K562 (cell line): ENCODE data around the gene CHST1. TPM values are rescaled to one million over a fixed set of nuclear protein-coding genes. Genes with fewer than 3 reads are reported as not detected.

ENCODE experiments used
- ATAC-seq: fragments of 200-7000 bp; cut with Tn5 transposase; 3 replicates; pipeline ENCODE4 v1.9.1; 2020; ENCODE audit warnings: moderate library complexity
- BruUV-seq: library from RNA; stranded (reverse); fragments of 400-500 nt; replicated peaks from 2 replicates; lab custom pipeline; 2021; lab: Mats Ljungman, UMichigan
- CTCF ChIA-PET: fragments of 300-600 bp; formaldehyde crosslinking; extraction: SDS; loops from one replicate; lab custom pipeline; 2021; ENCODE audit warnings: low intra/inter-chr PET ratio; lab: Yijun Ruan, JAX
- POLR2A ChIA-PET: fragments of 300-600, 350-650 bp; sonication (Branson Sonifier 250); formaldehyde crosslinking; extraction: SDS; loops from one replicate; lab custom pipeline; 2021; ENCODE audit warnings: antibody characterized with exemption, inconsistent platforms; lab: Yijun Ruan, JAX
- DNase-seq, 4 experiments: peaks; one replicate each; pipeline versions ENCODE4 v3.0.0 to v3.0.0-alpha.2; 2011 to 2018; ENCODE audit warnings: low spot score in 3 of 4, mixed read lengths in 3 of 4; ENCODE audit errors: extremely low read depth in 1 of 4
- FAIRE-seq: peaks from 2 replicates; lab custom pipeline; 2011; peaks lifted over from hg19 to GRCh38; lab: Jason Lieb, UNC
- H2AFZ ChIP-seq: 2 replicates; pipeline ENCODE4 v1.6.0; 2011; ENCODE audit warnings: low read depth, low read length, control low read depth, inconsistent platforms
- H3K27ac ChIP-seq: fragments of 200-600 bp; 3 replicates; pipeline ENCODE4 v1.8.0; 2011; ENCODE audit warnings: low read depth, mild to moderate bottlenecking, control low read depth, inconsistent platforms, low read length, moderate library complexity, mixed read lengths; ENCODE audit errors: extremely low read depth
- H3K27me3 ChIP-seq, 2 experiments: fragments of 300-600 bp in 1 of 2; 2 replicates in 1 of 2; 3 replicates in 1 of 2; pipeline versions ENCODE4 v1.6.0 to v1.8.0; 2011; ENCODE audit warnings: inconsistent platforms in 2 of 2, low read length in 2 of 2, mild to moderate bottlenecking in 1 of 2, mixed read lengths in 1 of 2, moderate library complexity in 1 of 2; ENCODE audit not compliant: control insufficient read depth in 2 of 2, insufficient read depth in 2 of 2
- H3K36me3 ChIP-seq: fragments of 300-600 bp; 3 replicates; pipeline ENCODE4 v1.8.0; 2011; ENCODE audit warnings: mild to moderate bottlenecking, low read length, inconsistent platforms; ENCODE audit not compliant: control insufficient read depth, insufficient read depth
- H3K4me1 ChIP-seq, 2 experiments: fragments of 200-600 bp in 1 of 2; replicated peaks in 1 of 2; 2 replicates in 1 of 2; 3 replicates in 1 of 2; pipeline versions ENCODE4 v1.5.1 to v1.8.0; 2011; ENCODE audit warnings: inconsistent platforms in 2 of 2, low read length in 2 of 2, mild to moderate bottlenecking in 1 of 2, mixed read lengths in 1 of 2, moderate library complexity in 1 of 2; ENCODE audit not compliant: control insufficient read depth in 2 of 2, insufficient read depth in 2 of 2
- H3K4me2 ChIP-seq: 2 replicates; pipeline ENCODE4 v1.6.1; 2011; ENCODE audit warnings: low read length, control low read depth, inconsistent platforms, mixed read lengths; ENCODE audit not compliant: insufficient read depth
- H3K4me3 ChIP-seq: fragments of 200-600 bp; sonication (generic), shearing (Covaris generic); 2 replicates; pipeline ENCODE4 v1.5.1; 2016; ENCODE audit warnings: control low read depth, inconsistent platforms
- H3K79me2 ChIP-seq: fragments of 200-600 bp; 3 replicates; pipeline ENCODE4 v1.8.0; 2011; ENCODE audit warnings: low read length, inconsistent platforms; ENCODE audit not compliant: control insufficient read depth, insufficient read depth
- H3K9ac ChIP-seq, 2 experiments: 2 replicates each; pipeline versions ENCODE4 v1.6.0 to v1.6.1; 2011; ENCODE audit warnings: low read depth in 2 of 2, low read length in 2 of 2, control low read depth in 1 of 2, inconsistent platforms in 1 of 2, mild to moderate bottlenecking in 1 of 2, mixed read lengths in 1 of 2; ENCODE audit not compliant: insufficient read depth in 1 of 2
- H3K9me1 ChIP-seq: one replicate; pipeline ENCODE4 v1.6.0; 2011; ENCODE audit warnings: inconsistent platforms, mild to moderate bottlenecking, low read length, moderate library complexity; ENCODE audit not compliant: control insufficient read depth, insufficient read depth
- H3K9me3 ChIP-seq: replicated peaks from 2 replicates; pipeline ENCODE4 v1.5.1; 2011; ENCODE audit warnings: low read depth, low read length, inconsistent platforms; ENCODE audit not compliant: control insufficient read depth, insufficient read depth
- H4K20me1 ChIP-seq: replicated peaks from 2 replicates; pipeline ENCODE4 v1.6.1; 2011; ENCODE audit warnings: low read length, inconsistent platforms, mixed read lengths; ENCODE audit not compliant: control insufficient read depth, insufficient read depth
- ARHGAP35 ChIP-seq: fragments of 450-650 bp; IDR thresholded peaks from 2 replicates; pipeline ENCODE4 v1.6.1; 2018; ENCODE audit not compliant: partially characterized antibody
- ATF1 ChIP-seq, 2 experiments: fragments of 450-650 bp in 1 of 2; IDR thresholded peaks; 2 replicates each; pipeline ENCODE4 v1.6.1; 2016; ENCODE audit warnings: missing compliant biosample characterization in 1 of 2, missing genetic modification characterization in 1 of 2
- CEBPZ ChIP-seq: fragments of 150-350 bp; IDR thresholded peaks from 2 replicates; pipeline ENCODE4 v1.6.1; 2014; ENCODE audit warnings: low read depth, mild to moderate bottlenecking, low read length, borderline replicate concordance
- CSDE1 ChIP-seq, 2 experiments: fragments of 450-650 bp; IDR thresholded peaks; 2 replicates each; pipeline ENCODE4 v1.6.1; 2016; ENCODE audit warnings: mild to moderate bottlenecking in 1 of 2
- EHMT2 ChIP-seq: fragments of 450-650 bp; IDR thresholded peaks from 2 replicates; pipeline ENCODE4 v1.6.1; 2018; ENCODE audit warnings: antibody characterized with exemption
- FOXM1 ChIP-seq, 2 experiments: fragments of 450-650 bp in 1 of 2; sonication (generic) in 1 of 2; formaldehyde crosslinking in 1 of 2; IDR thresholded peaks; 2 replicates each; pipeline versions ENCODE4 v1.6.1 to v1.9.0; 2017 to 2022; ENCODE audit warnings: low read depth in 2 of 2, mild to moderate bottlenecking in 2 of 2, missing genetic modification reagents in 1 of 2, moderate library complexity in 1 of 2
- HNRNPUL1 ChIP-seq: fragments of 200-400 bp; formaldehyde crosslinking; IDR thresholded peaks from 2 replicates; pipeline ENCODE4 v1.6.1; 2017; ENCODE audit warnings: low read length
- MXD1 ChIP-seq: fragments of 250-450 bp; sonication (Bioruptor Pico); IDR thresholded peaks from 2 replicates; pipeline ENCODE4 v1.8.0; 2021; ENCODE audit warnings: borderline replicate concordance, mild to moderate bottlenecking, moderate library complexity; ENCODE audit not compliant: poor library complexity, severe bottlenecking
- NCOA2 ChIP-seq, 2 experiments: fragments of 450-650 bp; IDR thresholded peaks; 2 replicates each; pipeline ENCODE4 v1.6.1; 2018; ENCODE audit warnings: mild to moderate bottlenecking in 2 of 2, moderate library complexity in 1 of 2; ENCODE audit not compliant: partially characterized antibody in 2 of 2
- NR0B1 ChIP-seq: fragments of 450-650 bp; IDR thresholded peaks from one replicate; pipeline ENCODE4 v1.6.1; 2018; ENCODE audit warnings: mild to moderate bottlenecking, moderate library complexity; ENCODE audit not compliant: partially characterized antibody
- TRIM28 ChIP-seq: fragments of 450-650 bp; IDR thresholded peaks from 2 replicates; pipeline ENCODE4 v1.6.1; 2017
- XRCC3 ChIP-seq: fragments of 450-650 bp; IDR thresholded peaks from 2 replicates; pipeline ENCODE4 v1.6.1; 2017; ENCODE audit warnings: mild to moderate bottlenecking, moderate library complexity
- YY1 ChIP-seq, 3 experiments: IDR thresholded peaks; 2 replicates each; pipeline ENCODE4 v1.6.1; 2011; ENCODE audit warnings: low read length in 2 of 3, mild to moderate bottlenecking in 2 of 3, moderate library complexity in 2 of 3, borderline replicate concordance in 1 of 3, control low read depth in 1 of 3, low read depth in 1 of 3; ENCODE audit not compliant: insufficient read depth in 3 of 3, insufficient replicate concordance in 2 of 3, control insufficient read depth in 1 of 3, insufficient read length in 1 of 3; ENCODE audit errors: extremely low read depth in 1 of 3
- ZBTB34 ChIP-seq: fragments of 250-450 bp; sonication (Bioruptor Pico); IDR thresholded peaks from 2 replicates; pipeline ENCODE4 v1.8.0; 2021; ENCODE audit warnings: mild to moderate bottlenecking, moderate library complexity
- ZNF384 ChIP-seq: IDR thresholded peaks from 2 replicates; pipeline ENCODE4 v1.6.1; 2012; ENCODE audit warnings: low read depth, low read length, improper control_type of control experiment
- WGBS: fragments of 100-300 bp; shearing (Covaris generic); methylation state at CpG from one replicate; pipeline ENCODE4 v1.1.6; 2016; ENCODE audit warnings: low coverage, mixed read lengths; ENCODE audit not compliant: insufficient coverage; ENCODE audit errors: missing lambda C conversion rate; 5-methylcytosine and 5-hydroxymethylcytosine counted together
- in situ Hi-C: fragments of 300-500 bp; cut with MboI; formaldehyde crosslinking; loops from 4 replicates; pipeline ENCODE4 v1.15.0; 2018; ENCODE audit warnings: inconsistent platforms, mixed read lengths
- intact Hi-C: fragments of 100-400 bp; cut with micrococcal nuclease; formaldehyde crosslinking; loops from 2 replicates; pipeline ENCODE4 v1.14.2; 2022
- polyA plus RNA-seq, 8 experiments: library from polyadenylated mRNA; depleted of rRNA in 4 of 8; stranded (reverse) in 5 of 8; unstranded in 3 of 8; fragments of >200 nt; fragmentation: Nextera tagmentation in 2 of 8; fragmentation: Illumina TruSeq in 1 of 8; extraction: Ambion mirVana in 2 of 8; extraction: Trizol in 1 of 8; gene quantifications; 2 replicates each; pipeline versions ENCODE4 v1.2.1 to v1.2.3, GENCODE V29; 2011 to 2014; ENCODE audit warnings: inconsistent platforms in 1 of 8, missing spikeins in 1 of 8
- total RNA-seq, 7 experiments: library from RNA; depleted of rRNA in 6 of 7; stranded (reverse); fragments of >200 nt in 6 of 7; fragmentation: Illumina TruSeq in 2 of 7; extraction: Trizol in 2 of 7; gene quantifications; 2 replicates each; pipeline versions ENCODE4 v1.2.1 to v1.2.3, GENCODE V29; 2011 to 2021; ENCODE audit warnings: low replicate concordance in 1 of 7

CHST1 gene
- total and polyA plus RNA-seq, 9 of the 15 experiments (the other 6 are each of a cell fraction or from before 2014, with no cell fraction given), result 0.04 to 0.32 (median 0.18) TPM; not detected in 4

- H3K9ac ChIP-seq, result no peak overlapping the region; a peak in 1 of 4 replicates
- no peak for ATAC-seq
- intact Hi-C loops (no loop called here), in situ Hi-C loops (no loop called here)
- H3K27me3 ChIP-seq, result peaks cover 4 to 34% of the 10 kb centered on the region in 2 experiments; a peak in 3 of 5 replicates
- H3K4me3 ChIP-seq, result no peak overlapping the region
- no peaks in the 10 kb centered on the region for H3K4me1 ChIP-seq
- no peaks in the 10 kb centered on the region for H3K9me1 ChIP-seq
- 0% methylated on average over 4 of the region's 4 CpGs for WGBS
- ChIA-PET CTCF (no interaction called here), POLR2A (interaction anchor here (0.6 to 1.1 kb wide), 3 partner anchors 12 to 1166 kb away, joined by 3 to 4 read pairs (median 3); no protein-coding TSS in a partner anchor)
- no peaks in the 10 kb centered on the region for H3K9me3 ChIP-seq
- no peak overlapping the region for H3K27ac ChIP-seq
- no peak overlapping the region for H2AFZ ChIP-seq
- H3K79me2 ChIP-seq, result no peaks in the 10 kb centered on the region
- H4K20me1 ChIP-seq, result no peaks in the 10 kb centered on the region
- DNase-seq, result no peak
- FAIRE-seq, result no peak
- no peak overlapping the region for H3K4me2 ChIP-seq
- BruUV-seq, result no TSS peak
- no peaks in the 10 kb centered on the region for H3K36me3 ChIP-seq
- no peak for TF ChIP-seq CEBPZ
- no peak for TF ChIP-seq NR0B1
- no peak for TF ChIP-seq HNRNPUL1
- no peak for TF ChIP-seq FOXM1 (IDR thresholded peaks at IDR 0.05; ENCODE audit: low read depth)
- no peak for TF ChIP-seq FOXM1 (CRISPR knock-in tag; IDR thresholded peaks at IDR 0.05; ENCODE audit: low read depth)
- TF ChIP-seq EHMT2, result no peak
- no peak for TF ChIP-seq ATF1 (CRISPR knock-in tag; IDR thresholded peaks at IDR 0.05)
- no peak for TF ChIP-seq ATF1 (tag; IDR thresholded peaks at IDR 0.05)
- TF ChIP-seq YY1 (IDR thresholded peaks at IDR 0.05; ENCODE audit: borderline replicate concordance in 1 of 3, control insufficient read depth in 1 of 3, extremely low read depth in 1 of 3, insufficient read depth in 3 of 3, insufficient read length in 1 of 3, insufficient replicate concordance in 2 of 3, low read depth in 1 of 3, low read length in 2 of 3), result no peak
- TF ChIP-seq MXD1 (CRISPR knock-in tag), result no peak
- no peak for TF ChIP-seq XRCC3
- no peak for TF ChIP-seq ARHGAP35
- TF ChIP-seq TRIM28, result no peak
- TF ChIP-seq ZBTB34, result no peak
- no peak for TF ChIP-seq NCOA2 (IDR thresholded peaks at IDR 0.05; ENCODE audit: partially characterized antibody in 2 of 2)
- no peak for TF ChIP-seq CSDE1 (IDR thresholded peaks at IDR 0.05)
- TF ChIP-seq ZNF384, result no peak
Observed at GRCh38 chr11:45673441-45673840, 8.0 kb upstream of the CHST1 start.
